NCI-H2081 (cell line): ENCODE data around the gene C1QTNF8.
"Not testable (repeated sequence)": the region's sequence is repeated elsewhere in the genome, so short reads cannot be mapped to it uniquely, and the experiment has no call there.

Experiments
- DNase-seq, 2 experiments: peaks; one replicate each; lab custom pipeline; 2025; lab: John Stamatoyannopoulos, UW

C1QTNF8 gene

DNA sequence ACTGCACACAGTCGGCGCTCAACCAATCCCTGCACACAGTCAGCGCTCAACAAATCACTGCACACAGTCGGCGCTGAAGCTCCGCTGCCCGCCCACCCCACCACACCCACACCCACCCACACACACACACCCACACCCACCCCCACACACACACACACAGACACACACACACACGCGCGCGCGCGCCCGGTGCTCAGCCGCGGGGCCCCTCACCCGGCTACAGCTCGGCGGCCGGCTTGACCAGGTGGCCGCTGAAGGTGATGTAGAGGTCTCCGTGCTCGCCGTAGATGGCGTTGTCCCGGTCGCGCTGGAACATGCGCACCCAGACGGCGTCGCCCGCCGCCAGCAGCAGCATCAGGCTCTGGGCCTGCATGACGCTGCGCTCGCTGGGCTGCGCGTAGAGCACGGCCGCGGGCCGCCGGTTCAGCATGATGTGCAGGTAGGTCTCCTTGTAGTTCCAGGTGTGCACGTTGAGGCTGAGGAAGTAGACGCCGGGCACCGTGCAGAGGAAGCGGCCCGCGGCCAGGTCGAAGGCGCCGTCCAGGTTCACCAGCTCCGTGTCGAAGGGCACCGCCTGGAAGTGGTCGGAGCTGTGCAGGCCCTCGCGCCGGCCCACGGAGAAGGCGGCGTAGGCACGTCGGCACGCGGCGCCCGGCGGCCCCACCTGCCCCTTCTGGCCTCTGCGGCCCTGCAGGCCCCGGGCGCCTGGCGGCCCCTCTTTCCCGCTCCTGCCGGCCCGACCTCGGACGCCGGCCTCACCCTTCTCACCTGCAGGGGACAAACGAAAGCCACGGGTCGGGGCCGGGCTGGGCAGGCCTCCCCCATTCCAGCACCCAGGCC is 2.5 kb downstream of the C1QTNF8 start:
- peak in 1 of 2 experiments; percentile 40 for DNase-seq

DNA sequence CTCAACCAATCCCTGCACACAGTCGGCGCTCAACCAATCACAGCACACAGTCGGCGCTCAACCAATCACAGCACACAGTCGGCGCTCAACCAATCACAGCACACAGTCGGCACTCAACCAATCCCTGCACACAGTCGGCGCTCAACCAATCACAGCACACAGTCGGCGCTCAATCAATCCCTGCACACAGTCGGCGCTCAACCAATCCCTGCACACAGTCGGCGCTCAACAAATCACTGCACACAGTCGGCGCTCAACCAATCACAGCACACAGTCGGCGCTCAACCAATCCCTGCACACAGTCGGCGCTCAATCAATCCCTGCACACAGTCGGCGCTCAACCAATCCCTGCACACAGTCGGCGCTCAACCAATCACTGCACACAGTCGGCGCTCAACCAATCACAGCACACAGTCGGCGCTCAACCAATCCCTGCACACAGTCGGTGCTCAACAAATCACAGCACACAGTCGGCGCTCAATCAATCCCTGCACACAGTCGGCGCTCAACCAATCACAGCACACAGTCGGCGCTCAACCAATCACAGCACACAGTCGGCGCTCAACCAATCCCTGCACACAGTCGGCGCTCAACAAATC is 3.3 kb downstream of the C1QTNF8 start:
- DNase-seq: not testable (repeated sequence)

DNA sequence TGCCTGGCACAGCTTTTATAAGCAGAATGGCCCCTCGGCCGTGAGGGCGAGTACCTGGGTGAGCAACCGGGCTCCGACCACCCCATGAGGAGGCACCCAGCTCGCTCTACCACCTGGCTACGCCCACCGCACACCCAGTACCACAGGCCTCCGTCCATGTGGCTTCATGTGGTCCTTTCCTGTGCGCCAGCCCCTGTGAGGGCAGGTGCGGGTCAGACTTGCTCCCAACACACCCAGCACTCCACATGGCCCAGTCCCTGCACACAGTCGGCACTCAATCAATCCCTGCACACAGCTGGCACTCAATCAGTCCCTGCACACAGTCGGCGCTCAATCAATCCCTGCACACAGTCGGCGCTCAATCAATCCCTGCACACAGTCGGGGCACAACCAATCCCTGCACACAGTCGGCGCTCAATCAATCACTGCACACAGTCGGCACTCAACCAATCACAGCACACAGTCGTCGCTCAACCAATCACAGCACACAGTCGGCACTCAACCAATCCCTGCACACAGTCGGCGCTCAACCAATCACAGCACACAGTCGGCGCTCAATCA is 4.0 kb downstream of the C1QTNF8 start:
- DNase-seq: no peak

DNA sequence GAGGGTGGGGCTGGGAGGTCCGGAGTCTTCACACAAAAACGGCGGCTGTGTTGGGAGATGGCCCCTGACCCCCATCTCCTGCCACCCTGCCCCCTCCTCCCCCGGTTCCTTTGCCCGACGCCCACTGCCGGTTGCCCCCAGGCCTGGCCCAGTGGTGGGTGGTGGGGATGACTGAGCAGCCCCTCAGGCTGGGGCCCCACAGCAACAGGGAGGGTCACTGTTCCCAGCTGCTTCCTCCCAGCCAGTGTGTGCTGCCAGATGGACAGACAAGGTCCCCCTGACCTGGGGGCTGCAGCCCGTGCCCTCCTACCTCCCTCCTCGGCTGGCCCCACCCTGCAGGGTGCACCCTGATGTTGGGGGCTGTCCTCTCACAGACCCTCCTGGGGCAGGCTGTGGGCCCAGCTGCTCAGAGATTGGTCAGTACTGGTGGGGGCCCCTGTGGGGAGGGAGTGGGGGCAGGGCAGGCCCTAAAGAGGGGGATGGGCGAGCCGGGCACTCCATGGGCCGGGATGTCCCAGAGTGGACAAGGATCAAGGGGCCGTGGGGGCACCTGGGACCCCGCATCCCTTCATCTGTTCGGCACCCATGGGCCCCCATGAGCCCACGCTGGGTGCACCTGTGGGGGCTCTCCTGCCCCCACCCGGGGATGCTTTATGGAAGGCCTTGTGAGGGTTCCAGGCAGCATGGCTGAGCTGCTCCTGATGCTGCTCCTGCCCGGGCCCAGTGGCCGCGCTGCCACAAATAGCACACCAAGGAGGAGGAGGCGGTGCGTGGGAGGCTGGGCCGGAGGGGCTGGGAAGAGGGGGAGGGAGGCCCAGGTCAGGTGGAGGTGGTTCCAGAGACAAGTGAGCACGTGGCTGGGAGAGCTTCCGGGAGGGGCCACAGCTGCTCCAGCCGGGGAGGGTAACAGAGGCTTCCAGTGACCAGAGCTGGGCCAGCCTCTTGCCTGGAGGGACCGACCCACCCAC is 5.1 kb downstream of the C1QTNF8 start:
- no peak for DNase-seq

DNA sequence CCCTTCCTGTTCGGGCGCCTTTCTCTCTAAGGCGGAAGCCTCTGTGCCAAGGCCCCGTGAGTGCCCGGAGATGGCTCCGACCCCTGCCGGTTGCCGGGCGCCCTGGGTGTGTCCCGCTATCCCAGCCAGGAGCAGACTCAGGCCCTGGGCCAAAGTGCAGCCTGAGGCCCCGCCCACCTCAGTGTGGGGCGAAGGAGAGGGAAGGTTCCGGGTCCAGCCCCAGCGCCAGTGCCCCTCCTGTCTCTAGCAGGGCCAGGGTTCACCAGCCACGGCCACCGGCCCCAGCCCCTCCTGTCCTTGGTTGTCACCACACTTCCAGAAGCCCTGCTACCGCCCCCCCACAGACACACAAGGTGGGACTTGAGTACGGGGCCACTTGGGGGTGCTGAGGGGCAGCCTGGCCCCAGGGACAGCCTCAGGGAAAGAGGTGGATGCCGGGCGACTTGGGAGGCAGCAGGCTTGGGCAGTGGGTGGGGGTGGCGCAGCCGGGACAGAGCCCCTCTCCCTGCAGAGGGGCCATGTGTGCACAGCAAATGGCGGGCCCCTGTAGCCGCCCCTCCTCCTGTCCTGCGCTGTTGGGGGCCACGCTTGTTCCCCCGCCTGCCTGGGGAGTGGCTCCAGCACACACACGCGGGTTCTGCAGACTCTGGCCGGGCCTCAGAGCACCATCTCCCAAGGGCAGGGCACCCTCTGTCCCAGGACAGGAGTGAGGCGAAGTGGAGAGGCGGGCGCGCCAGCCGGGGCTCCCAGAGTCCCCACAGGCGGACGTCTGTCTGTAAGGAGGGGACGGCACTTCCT is 6.0 kb downstream of the C1QTNF8 start:
- no peak for DNase-seq

DNA sequence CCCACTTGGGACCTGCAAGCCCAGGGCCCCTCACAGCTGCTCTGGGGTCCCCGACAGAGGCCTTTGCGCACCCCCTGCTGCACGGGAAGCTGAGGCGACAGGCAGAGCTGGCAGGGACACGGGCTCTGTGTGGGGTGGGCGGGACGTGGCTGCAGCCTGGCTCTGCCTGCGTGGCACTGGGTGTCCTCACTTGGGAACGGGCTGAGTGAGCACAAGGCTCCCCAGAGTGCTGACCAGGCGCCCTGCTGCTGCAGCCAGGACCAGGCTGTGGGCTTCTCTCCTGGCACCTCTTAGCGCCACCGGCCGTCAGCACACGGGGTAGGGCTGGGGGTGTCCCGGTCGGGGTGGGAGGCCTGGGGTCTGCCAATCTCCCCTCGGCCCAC is 6.6 kb downstream of the C1QTNF8 start:
- no peak for DNase-seq

DNA sequence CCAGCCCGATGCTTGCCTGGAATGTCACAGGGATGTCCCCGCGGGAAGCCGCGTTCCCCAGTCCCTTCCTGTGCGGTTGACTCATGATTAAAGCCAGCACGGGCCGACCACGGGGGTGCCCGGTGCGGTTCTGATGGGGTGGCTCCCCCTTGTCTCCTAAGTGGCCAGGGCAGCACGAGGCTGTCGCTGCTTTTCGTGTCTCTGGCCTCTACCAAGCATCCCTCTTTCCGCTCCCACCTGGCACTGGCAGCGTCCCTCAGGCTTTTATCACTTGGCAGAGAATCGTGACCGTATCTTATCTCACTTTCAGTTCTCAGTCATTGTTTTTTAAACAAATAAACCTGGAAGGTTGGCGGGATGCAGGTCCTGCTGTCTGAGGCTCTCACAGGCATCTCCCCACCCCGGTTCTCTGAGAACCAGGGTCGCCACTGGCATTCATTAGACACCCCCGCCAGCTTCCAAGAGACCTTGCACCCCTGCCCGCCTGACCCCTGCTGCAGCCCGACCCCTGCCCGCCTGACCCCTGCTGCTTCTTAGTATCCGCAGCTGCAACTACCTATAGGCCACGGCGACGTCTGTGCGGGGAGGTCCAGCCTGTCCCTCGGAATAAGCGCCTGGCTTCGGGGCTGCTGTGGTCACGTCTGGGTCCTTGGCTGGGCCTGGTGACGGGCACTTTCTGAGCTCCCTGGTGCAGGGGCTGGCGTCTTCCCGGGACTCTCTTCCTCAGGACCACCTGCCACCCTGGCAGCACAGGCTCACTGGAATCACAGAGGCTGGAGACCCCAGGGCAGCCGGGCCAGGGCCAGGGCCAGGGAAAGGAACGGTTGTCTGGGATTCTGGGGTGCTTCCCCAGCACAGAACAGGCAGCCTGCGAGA is 7.5 kb downstream of the C1QTNF8 start:
- no peak for DNase-seq

DNA sequence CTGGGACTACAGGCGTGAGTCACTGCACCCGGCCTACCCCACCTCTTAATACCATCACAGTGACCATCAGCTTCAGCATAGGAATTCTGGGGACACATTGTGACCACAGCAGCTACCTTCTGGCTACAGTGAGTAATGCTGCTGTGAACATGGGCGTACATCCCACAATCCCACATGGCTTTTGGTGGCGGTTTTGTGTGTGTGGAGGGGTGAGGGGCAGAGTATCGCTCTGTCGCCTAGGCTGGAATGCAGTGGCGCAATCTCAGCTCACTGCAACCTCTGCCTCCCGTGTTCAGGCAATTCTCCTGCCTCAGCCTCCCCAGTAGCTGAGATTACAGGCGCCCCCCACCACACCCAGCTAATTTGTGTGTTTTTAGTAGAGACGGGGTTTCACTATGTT is 9.6 kb downstream of the C1QTNF8 start:
- DNase-seq: not testable (repeated sequence)

DNA sequence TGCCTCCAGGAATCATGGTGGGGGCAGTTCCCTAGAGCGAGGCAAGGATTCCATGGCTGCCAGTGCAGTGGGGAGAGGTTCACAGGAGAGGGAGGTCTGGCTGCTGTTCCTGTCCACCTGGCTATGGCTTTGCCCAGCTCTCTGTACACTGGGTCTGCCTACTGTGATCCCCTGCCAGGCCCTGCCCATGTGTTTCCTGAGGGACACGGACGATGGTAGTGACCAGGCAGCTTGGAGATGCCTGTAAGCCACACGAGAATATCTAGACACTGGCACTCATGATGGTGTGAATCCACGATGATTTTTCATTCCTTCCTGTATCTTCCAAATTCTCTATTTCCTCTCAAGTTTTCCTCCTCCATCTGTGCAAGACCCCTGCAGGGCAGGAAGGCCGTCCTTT is 11.1 kb downstream of the C1QTNF8 start:
- DNase-seq: no peak

DNA sequence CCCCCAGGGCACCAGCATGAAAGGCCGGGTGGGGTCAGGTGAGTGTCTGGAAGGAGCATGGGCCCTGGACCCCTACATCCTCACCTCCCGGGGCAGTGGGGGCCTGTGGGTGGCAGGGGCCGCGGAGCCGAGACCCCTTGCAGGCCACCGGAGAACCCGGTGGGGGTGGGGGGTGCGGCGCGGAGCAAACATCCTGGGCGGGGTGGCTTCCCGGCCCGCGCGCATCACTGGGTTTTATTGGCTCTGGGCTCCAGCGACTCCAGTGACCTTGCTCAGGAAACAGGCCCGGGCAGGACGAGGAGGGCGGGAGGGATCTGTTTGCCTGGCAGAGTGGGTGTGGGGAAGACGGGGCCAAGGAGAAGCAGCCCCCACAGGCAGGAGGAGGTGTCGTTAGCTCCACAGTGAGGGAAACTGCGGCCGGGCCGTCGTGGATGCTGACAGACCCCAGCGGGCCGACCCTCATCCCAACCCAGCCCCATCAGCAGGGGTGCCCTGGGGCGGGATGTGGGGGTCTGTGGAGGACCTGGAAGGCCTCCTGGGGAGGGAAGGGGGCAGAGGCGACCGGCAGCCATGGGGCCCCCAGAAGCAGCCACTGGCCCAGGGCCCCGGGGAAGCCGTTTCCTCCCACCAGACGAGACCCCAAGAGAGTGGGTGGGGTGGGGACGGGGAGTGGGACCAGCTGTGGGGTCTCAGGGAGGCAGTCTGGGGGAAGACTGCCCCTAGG is 12.9 kb downstream of the C1QTNF8 start:
- DNase-seq: no peak

DNA sequence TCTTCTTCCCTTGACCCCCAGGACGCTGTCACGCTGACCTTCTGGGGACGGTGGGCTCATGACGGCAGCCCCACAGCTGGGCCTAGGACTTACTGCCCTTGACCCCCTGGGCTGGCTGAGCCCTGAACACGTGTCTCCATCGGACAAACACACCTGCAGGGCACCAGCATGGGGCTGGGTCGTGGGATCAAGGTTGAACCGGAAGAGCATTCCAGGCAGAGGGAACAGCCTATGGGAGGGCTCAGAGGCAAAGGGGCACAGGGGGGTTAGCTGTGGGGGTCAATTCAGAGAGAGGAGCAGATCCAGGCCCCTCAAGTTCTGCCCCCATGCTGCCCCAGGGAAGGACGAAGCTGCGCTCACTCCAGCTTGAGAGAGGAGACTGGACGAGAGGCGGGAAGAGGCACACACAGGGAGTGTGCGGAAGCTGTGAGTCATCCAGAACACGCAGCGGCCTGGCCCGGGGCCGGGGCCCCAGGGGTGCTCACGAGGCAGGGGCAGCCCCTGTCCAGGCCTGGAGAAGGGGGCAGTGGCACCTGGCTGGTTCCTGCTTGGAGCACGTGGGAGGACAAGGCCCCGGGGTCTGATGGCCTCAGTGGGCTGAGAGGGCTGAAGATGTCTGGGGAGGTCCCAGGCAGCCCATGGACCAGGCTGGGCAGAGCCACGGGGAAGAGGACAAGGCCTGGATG is 13.6 kb downstream of the C1QTNF8 start:
- DNase-seq: no peak

DNA sequence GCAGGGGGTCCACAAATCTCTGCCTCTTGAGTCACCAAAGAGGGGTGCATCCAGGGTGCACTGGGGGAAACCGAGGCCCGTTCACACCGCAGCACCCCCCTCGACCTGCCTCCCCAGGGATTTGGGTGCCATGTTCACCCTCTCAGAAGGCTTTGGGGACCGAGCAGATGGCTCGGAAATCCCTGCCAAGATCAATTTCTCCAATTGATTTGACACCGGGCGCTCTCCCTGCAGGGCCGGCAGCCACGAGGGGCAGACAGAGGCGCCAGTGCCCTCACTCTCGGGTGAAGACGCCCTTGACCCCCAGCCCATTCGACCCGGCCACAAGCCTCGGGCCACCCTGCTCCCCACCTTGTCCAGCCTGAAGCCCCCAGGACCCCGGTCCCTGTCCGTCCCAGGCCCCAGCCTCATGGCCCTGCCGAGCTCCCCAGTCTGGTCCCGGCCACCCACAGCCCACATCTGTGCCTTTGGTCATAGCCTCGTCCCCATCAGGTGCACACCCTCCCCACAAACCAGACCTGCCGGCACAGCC is 14.2 kb downstream of the C1QTNF8 start:
- DNase-seq: no peak

DNA sequence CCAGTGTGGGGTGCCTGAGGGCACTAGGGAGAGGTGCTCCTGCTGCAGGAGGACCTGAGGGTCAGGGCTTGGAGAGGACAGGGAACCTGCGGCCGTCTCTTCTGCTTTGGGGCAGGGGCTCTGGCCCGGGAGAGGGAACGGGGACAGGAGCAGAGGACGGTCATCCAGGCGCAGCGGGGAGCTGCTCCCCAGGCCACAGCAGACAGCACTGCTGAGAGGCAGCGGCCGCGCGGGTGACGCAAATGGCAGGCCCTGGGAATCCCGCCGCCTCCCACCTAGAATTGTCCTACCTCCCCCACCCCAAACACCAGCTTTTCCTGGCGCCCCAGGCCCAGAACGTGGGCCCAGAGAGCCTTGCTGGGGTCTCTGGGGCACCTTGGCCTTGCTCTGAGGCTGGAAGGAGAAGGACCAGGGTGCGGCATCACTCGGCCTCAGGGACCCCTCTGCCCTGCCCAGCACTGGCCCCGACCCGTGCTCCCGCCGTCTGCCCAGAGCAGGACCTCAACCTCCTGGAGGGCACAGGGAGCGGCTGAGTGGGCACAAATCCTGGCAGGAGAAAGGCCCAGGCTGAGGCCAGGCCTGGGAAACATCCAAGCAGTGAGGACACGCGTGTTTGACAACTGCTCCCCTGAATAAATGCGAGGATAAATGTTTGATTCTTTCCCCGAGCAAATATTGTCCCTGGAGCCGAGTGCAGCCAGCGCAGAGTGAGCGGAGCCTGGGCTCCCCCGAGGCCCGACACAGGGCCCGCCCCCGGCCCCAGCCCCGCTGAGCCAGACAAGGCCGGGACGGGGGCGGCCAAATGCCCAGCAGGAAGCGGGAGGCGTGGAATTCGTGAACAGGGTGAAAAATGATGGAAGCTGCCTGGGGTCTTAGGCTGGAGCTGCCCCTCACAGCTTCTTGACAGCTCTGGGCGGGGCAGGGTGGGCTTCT is 15.0 kb downstream of the C1QTNF8 start:
- no peak for DNase-seq

DNA sequence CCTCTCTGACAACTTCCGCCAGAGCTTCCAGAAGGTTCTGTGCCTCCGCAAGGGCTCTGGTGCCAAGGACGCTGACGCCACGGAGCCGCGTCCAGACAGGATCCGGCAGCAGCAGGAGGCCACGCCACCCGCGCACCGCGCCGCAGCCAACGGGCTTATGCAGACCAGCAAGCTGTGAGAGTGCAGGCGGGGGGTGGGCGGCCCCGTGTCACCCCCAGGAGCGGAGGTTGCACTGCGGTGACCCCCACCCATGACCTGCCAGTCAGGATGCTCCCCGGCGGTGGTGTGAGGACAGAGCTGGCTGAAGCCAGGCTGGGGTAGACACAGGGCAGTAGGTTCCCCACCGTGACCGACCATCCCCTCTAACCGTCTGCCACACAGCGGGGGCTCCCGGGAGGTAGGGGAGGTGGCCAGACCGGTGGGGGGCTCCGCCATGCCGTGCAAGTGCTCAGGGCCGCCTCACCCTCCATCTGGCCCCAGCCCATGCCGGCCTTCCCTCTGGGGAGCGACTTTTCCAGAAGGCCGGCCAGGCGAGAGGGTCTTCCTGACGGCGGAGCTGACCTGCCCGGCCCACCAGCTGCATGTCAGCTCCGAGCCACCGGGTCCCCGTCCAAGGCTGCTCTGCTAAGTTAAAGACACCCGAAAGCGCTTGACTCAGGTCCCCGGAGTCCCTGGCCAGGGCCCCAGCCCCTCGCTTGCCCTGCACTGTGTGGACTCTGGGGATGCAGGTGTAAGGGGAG is 16.1 kb downstream of the C1QTNF8 start:
- no peak for DNase-seq

DNA sequence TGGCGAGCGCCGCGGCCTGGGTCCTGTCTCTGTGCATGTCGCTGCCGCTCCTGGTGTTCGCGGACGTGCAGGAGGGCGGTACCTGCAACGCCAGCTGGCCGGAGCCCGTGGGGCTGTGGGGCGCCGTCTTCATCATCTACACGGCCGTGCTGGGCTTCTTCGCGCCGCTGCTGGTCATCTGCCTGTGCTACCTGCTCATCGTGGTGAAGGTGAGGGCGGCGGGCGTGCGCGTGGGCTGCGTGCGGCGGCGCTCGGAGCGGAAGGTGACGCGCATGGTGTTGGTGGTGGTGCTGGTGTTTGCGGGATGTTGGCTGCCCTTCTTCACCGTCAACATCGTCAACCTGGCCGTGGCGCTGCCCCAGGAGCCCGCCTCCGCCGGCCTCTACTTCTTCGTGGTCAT is 16.7 kb downstream of the C1QTNF8 start:
- DNase-seq: no peak

DNA sequence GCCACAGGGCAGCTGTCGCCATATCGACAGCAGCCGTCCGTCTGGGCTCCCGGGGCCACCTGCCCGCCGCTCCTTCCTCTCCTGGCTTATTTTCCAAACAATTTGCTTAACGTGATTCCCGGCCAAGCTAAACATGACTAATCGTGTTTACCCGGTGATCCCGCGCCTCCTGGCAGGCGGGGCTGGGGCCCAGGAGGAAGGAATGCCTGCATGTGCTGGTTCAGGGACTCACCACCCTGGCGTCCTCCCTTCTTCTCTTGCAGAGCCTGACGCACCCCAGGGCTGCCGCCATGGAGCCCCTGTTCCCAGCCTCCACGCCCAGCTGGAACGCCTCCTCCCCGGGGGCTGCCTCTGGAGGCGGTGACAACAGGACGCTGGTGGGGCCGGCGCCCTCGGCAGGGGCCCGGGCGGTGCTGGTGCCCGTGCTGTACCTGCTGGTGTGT is 17.4 kb downstream of the C1QTNF8 start:
- peak; percentile 82 to 90 for DNase-seq
